CD4-positive, alpha-beta T cell (primary cell): ENCODE measurements around the gene MPDZ. TPM values are rescaled to one million over a fixed set of nuclear protein-coding genes. Genes with fewer than 3 reads are reported as not detected.

Experiments used
- ATAC-seq: fragments of 200-7000 bp; cut with Tn5 transposase; one replicate; pipeline ENCODE4 v1.10.0; 2022; ENCODE audit warnings: mild to moderate bottlenecking; ENCODE audit not compliant: poor library complexity
- CTCF ChIA-PET: fragments of 350-600 bp; sonication (Branson Sonifier 250); formaldehyde crosslinking; loops from one replicate; lab custom pipeline; 2021; ENCODE audit warnings: antibody characterized with exemption, inconsistent platforms; lab: Charles Lee
- POLR2A ChIA-PET: fragments of 350-600 bp; sonication (Branson Sonifier 250); formaldehyde crosslinking; loops from one replicate; lab custom pipeline; 2021; ENCODE audit warnings: antibody characterized with exemption, inconsistent platforms; lab: Charles Lee
- DNase-seq, 14 experiments: peaks; one replicate each; pipeline ENCODE4 v3.0.0-alpha.2; 2013 to 2020; ENCODE audit warnings: mixed read lengths in 2 of 14
- H3K27ac ChIP-seq, 2 donors: one replicate each; pipeline versions ENCODE4 v1.5.1 to v1.7.0; 2013; ENCODE audit warnings: low read length in 2 of 2, low read depth in 1 of 2, mild to moderate bottlenecking in 1 of 2
- H3K27me3 ChIP-seq, 2 experiments: 1 replicate in 1 of 2; 2 replicates in 1 of 2; pipeline versions ENCODE4 v1.6.1 to v1.7.0; 2013; ENCODE audit warnings: low read length in 2 of 2, control low read depth in 1 of 2, mild to moderate bottlenecking in 1 of 2, moderate library complexity in 1 of 2; ENCODE audit not compliant: insufficient read depth in 2 of 2, control insufficient read depth in 1 of 2
- H3K36me3 ChIP-seq: one replicate; pipeline ENCODE4 v1.6.1; 2013; ENCODE audit warnings: low read length, control low read depth; ENCODE audit not compliant: insufficient read depth
- H3K4me1 ChIP-seq: one replicate; pipeline ENCODE4 v1.6.1; 2013; ENCODE audit warnings: low read length, control low read depth; ENCODE audit not compliant: insufficient read depth
- H3K4me3 ChIP-seq: one replicate; pipeline ENCODE4 v1.5.1; 2013; ENCODE audit warnings: mild to moderate bottlenecking, low read length, moderate library complexity
- H3K9me3 ChIP-seq, 2 experiments: 1 replicate in 1 of 2; 2 replicates in 1 of 2; pipeline versions ENCODE4 v1.6.1 to v1.7.0; 2013; ENCODE audit warnings: low read length in 2 of 2, mild to moderate bottlenecking in 2 of 2, control low read depth in 1 of 2, moderate library complexity in 1 of 2; ENCODE audit not compliant: control insufficient read depth in 1 of 2, insufficient read depth in 1 of 2
- H3K27ac Mint-ChIP-seq: one replicate; pipeline ENCODE4 v1.8.0; 2020; ENCODE audit warnings: mixed read lengths
- H3K27me3 Mint-ChIP-seq: one replicate; pipeline ENCODE4 v1.8.0; 2021; ENCODE audit warnings: mixed read lengths
- H3K36me3 Mint-ChIP-seq: one replicate; pipeline ENCODE4 v1.8.0; 2021; ENCODE audit warnings: low read depth, mixed read lengths
- H3K4me1 Mint-ChIP-seq: one replicate; pipeline ENCODE4 v1.8.0; 2021; ENCODE audit warnings: low read depth, mixed read lengths
- H3K4me3 Mint-ChIP-seq: one replicate; pipeline ENCODE4 v1.8.0; 2020; ENCODE audit warnings: mild to moderate bottlenecking, mixed read lengths
- H3K9me3 Mint-ChIP-seq: one replicate; pipeline ENCODE4 v1.8.0; 2020; ENCODE audit warnings: mixed read lengths
- CTCF ChIP-seq: fragments of 200-600 bp; IDR thresholded peaks from one replicate; pipeline ENCODE4 v1.8.0; 2022; ENCODE audit warnings: antibody characterized with exemption, mild to moderate bottlenecking
- intact Hi-C, 2 experiments: fragments of 100-400 bp; cut with DNase I in 1 of 2; cut with micrococcal nuclease in 1 of 2; formaldehyde crosslinking; loops; one replicate each; pipeline versions ENCODE4 v1.15.1 to v1.9.0; 2023 to 2025; cut with DNase I, micrococcal nuclease
- total RNA-seq, 174 experiments: library from RNA in 2 of 174; stranded (reverse) in 2 of 174; gene quantifications; one replicate each; pipeline ENCODE4 v1.2.3 and lab custom pipeline; 2021 to 2026

The MPDZ gene
- total RNA-seq, 2 experiments from 2014 or later, result not detected

- Histone ChIP-seq H3K9me3 (peaks cover 0 to 8% of the 10 kb centered on the region in 2 experiments), H3K4me1 (no peaks in the 10 kb centered on the region), H3K36me3 (no peaks in the 10 kb centered on the region), H3K27ac (no peak overlapping the region), H3K27me3 (no peaks in the 10 kb centered on the region), H3K4me3 (no peak overlapping the region)
- no peaks in the 10 kb centered on the region for H3K36me3 Mint-ChIP-seq
- H3K4me3 Mint-ChIP-seq, result no peak overlapping the region
- no peak for TF ChIP-seq CTCF
- no peak overlapping the region for H3K27ac Mint-ChIP-seq
- H3K9me3 Mint-ChIP-seq, result peaks cover 6% of the 10 kb centered on the region
- CTCF ChIA-PET, result no interaction called here
- H3K4me1 Mint-ChIP-seq, result no peaks in the 10 kb centered on the region
- ATAC-seq (no peak), DNase-seq (no peak)
- intact Hi-C loops, result no loop called here
- no peaks in the 10 kb centered on the region for H3K27me3 Mint-ChIP-seq
- POLR2A ChIA-PET, result no interaction called here
Measured at GRCh38 chr9:13122756-13123369, 156.6 kb downstream of the MPDZ start.

- no peaks in the 10 kb centered on the region for H3K27me3 ChIP-seq
- no peaks in the 10 kb centered on the region for H3K4me1 ChIP-seq
- Mint-ChIP-seq H3K27ac (no peak overlapping the region), H3K4me3 (no peak overlapping the region), H3K36me3 (no peaks in the 10 kb centered on the region), H3K27me3 (no peaks in the 10 kb centered on the region), H3K9me3 (peaks cover 6% of the 10 kb centered on the region), H3K4me1 (no peaks in the 10 kb centered on the region)
- no peak overlapping the region for H3K27ac ChIP-seq
- H3K4me3 ChIP-seq, result no peak overlapping the region
- intact Hi-C loops, result no loop called here
- peaks cover 0 to 12% of the 10 kb centered on the region in 2 experiments for H3K9me3 ChIP-seq
- H3K36me3 ChIP-seq, result no peaks in the 10 kb centered on the region
- ChIA-PET CTCF (no interaction called here), POLR2A (no interaction called here)
- no peak for TF ChIP-seq CTCF
- DNase-seq (no peak), ATAC-seq (no peak)
Measured at GRCh38 chr9:13118313-13118712, 161.2 kb downstream of the MPDZ start.

GRCh38 chr9:13116292-13116691, 163.2 kb downstream of the MPDZ start:
- H3K27ac ChIP-seq, result no peak overlapping the region
- TF ChIP-seq CTCF, result no peak
- no peak overlapping the region for H3K4me3 Mint-ChIP-seq
- no peaks in the 10 kb centered on the region for H3K36me3 Mint-ChIP-seq
- peaks cover 6% of the 10 kb centered on the region for H3K9me3 Mint-ChIP-seq
- H3K9me3 ChIP-seq, result peaks cover 0 to 4% of the 10 kb centered on the region in 2 experiments
- H3K27me3 ChIP-seq, result no peaks in the 10 kb centered on the region
- H3K4me1 Mint-ChIP-seq, result no peaks in the 10 kb centered on the region
- H3K27ac Mint-ChIP-seq, result no peak overlapping the region
- H3K27me3 Mint-ChIP-seq, result no peaks in the 10 kb centered on the region
- no peaks in the 10 kb centered on the region for H3K36me3 ChIP-seq
- no peaks in the 10 kb centered on the region for H3K4me1 ChIP-seq
- ATAC-seq (no peak), DNase-seq (no peak)
- intact Hi-C loops, result no loop called here
- H3K4me3 ChIP-seq, result no peak overlapping the region
- CTCF ChIA-PET, result no interaction called here
- POLR2A ChIA-PET, result no interaction called here
